HCT116 (cell line): ENCODE results near the gene SELENOW. TPM values are rescaled to one million over a fixed set of nuclear protein-coding genes. Genes with fewer than 3 reads are reported as not detected.

Experiments
- ATAC-seq: fragments of 200-7000 bp; cut with Tn5 transposase; 2 replicates; pipeline ENCODE4 v1.9.1; 2020; ENCODE audit warnings: mild to moderate bottlenecking, moderate library complexity
- BruUV-seq: library from RNA; stranded (reverse); fragments of 400-500 nt; replicated peaks from 2 replicates; lab custom pipeline; 2021; lab: Mats Ljungman, UMichigan
- CTCF ChIA-PET: fragments of 300-600 bp; sonication (Branson Sonifier 250); formaldehyde crosslinking; loops from one replicate; lab custom pipeline; 2021; ENCODE audit warnings: antibody characterized with exemption; lab: Charles Lee
- POLR2A ChIA-PET: fragments of 300-600, 350-600 bp; sonication (Branson Sonifier 250); formaldehyde crosslinking; loops from one replicate; lab custom pipeline; 2021; ENCODE audit warnings: antibody characterized with exemption; lab: Charles Lee
- RAD21 ChIA-PET, 2 experiments: fragments of 300-600 bp; sonication (Branson Sonifier 250); formaldehyde crosslinking; loops; one replicate each; lab custom pipeline; 2023; ENCODE audit warnings: low total read pairs in 2 of 2; ENCODE audit not compliant: uncharacterized antibody in 2 of 2, unreplicated experiment in 2 of 2, low non-redundant PET in 1 of 2; lab: Charles Lee
- DNase-seq: peaks from one replicate; pipeline ENCODE4 v3.0.0-alpha.2; 2010; ENCODE audit warnings: low read depth, low spot score
- H2AFZ ChIP-seq: fragments of 200-600 bp; shearing (Covaris generic), sonication (generic); 2 replicates; pipeline ENCODE4 v1.6.1; 2017; ENCODE audit warnings: low read depth, mixed run types, mixed read lengths, antibody characterized with exemption, low read length; ENCODE audit not compliant: poor library complexity, severe bottlenecking
- H3K27ac ChIP-seq: 2 replicates; pipeline ENCODE4 v1.5.1; 2012; ENCODE audit warnings: low read depth, low read length
- H3K27me3 ChIP-seq: fragments of 200-600 bp; sonication (generic); 2 replicates; pipeline ENCODE4 v1.6.1; 2016; ENCODE audit warnings: mixed run types, low read length, mixed read lengths; ENCODE audit not compliant: insufficient read depth
- H3K36me3 ChIP-seq, 2 experiments: fragments of 200-500 bp in 1 of 2; fragments of 200-600 bp in 1 of 2; sonication (Bioruptor generic) in 1 of 2; sonication (generic) in 1 of 2; 2 replicates each; pipeline versions ENCODE4 v1.5.1 to v1.6.1; 2014 to 2016; ENCODE audit warnings: low read length in 2 of 2, inconsistent platforms in 1 of 2, mixed read lengths in 1 of 2, mixed run types in 1 of 2; ENCODE audit not compliant: insufficient read depth in 2 of 2, control insufficient read depth in 1 of 2
- H3K4me1 ChIP-seq, 2 experiments: fragments of 200-600 bp in 1 of 2; sonication (generic) in 1 of 2; 2 replicates each; pipeline versions ENCODE4 v1.5.1 to v1.6.1; 2012 to 2017; ENCODE audit warnings: low read length in 2 of 2, inconsistent platforms in 1 of 2, mild to moderate bottlenecking in 1 of 2, mixed read lengths in 1 of 2, mixed run types in 1 of 2, moderate library complexity in 1 of 2; ENCODE audit not compliant: insufficient read depth in 2 of 2, control insufficient read depth in 1 of 2
- H3K4me2 ChIP-seq: fragments of 200-600 bp; sonication (generic); 2 replicates; pipeline ENCODE4 v1.6.1; 2017; ENCODE audit warnings: mixed run types, low read length, mixed read lengths
- H3K4me3 ChIP-seq, 2 experiments: fragments of 200-600 bp in 1 of 2; sonication (generic) in 1 of 2; replicated peaks in 1 of 2; 2 replicates each; pipeline ENCODE4 v1.5.1; 2011 to 2016; ENCODE audit warnings: low read length in 2 of 2, control low read depth in 1 of 2, low read depth in 1 of 2, mild to moderate bottlenecking in 1 of 2, mixed read lengths in 1 of 2, mixed run types in 1 of 2
- H3K79me2 ChIP-seq: fragments of 200-600 bp; sonication (generic); 2 replicates; pipeline ENCODE4 v1.6.1; 2017; ENCODE audit warnings: mild to moderate bottlenecking, mixed run types, low read length, moderate library complexity, mixed read lengths; ENCODE audit not compliant: insufficient read depth
- H3K9ac ChIP-seq: fragments of 200-600 bp; sonication (generic); 2 replicates; pipeline ENCODE4 v1.6.1; 2016; ENCODE audit warnings: low read length, mixed read lengths
- H3K9me2 ChIP-seq: fragments of 200-600 bp; sonication (generic), shearing (Covaris generic); 2 replicates; pipeline ENCODE4 v1.6.1; 2017; ENCODE audit warnings: mixed run types, mild to moderate bottlenecking, moderate library complexity; ENCODE audit not compliant: insufficient read depth
- H3K9me3 ChIP-seq, 2 experiments: fragments of 200-500 bp in 1 of 2; fragments of 200-600 bp in 1 of 2; sonication (Bioruptor generic) in 1 of 2; sonication (generic) in 1 of 2; 2 replicates each; pipeline ENCODE4 v1.6.1; 2014 to 2017; ENCODE audit warnings: low read length in 2 of 2, mixed read lengths in 2 of 2, inconsistent platforms in 1 of 2, low read depth in 1 of 2, mild to moderate bottlenecking in 1 of 2, mixed run types in 1 of 2, moderate library complexity in 1 of 2; ENCODE audit not compliant: control insufficient read depth in 1 of 2, insufficient read depth in 1 of 2
- H4K20me1 ChIP-seq: fragments of 200-600 bp; sonication (generic), shearing (Covaris generic); 2 replicates; pipeline ENCODE4 v1.6.1; 2017; ENCODE audit warnings: mixed run types, mild to moderate bottlenecking, moderate library complexity; ENCODE audit not compliant: insufficient read depth
- CEBPB ChIP-seq: IDR thresholded peaks from 2 replicates; pipeline ENCODE4 v1.6.1; 2012; ENCODE audit warnings: low read depth
- CTCF ChIP-seq, 3 experiments: fragments of 200-600 bp in 1 of 3; sonication (generic) in 1 of 3; IDR thresholded peaks in 2 of 3; conservative IDR thresholded peaks in 1 of 3; 2 replicates each; pipeline ENCODE4 v1.5.1; 2012 to 2017; ENCODE audit warnings: low read depth in 2 of 3, low read length in 2 of 3, antibody characterized with exemption in 1 of 3, borderline replicate concordance in 1 of 3, control low read depth in 1 of 3, mild to moderate bottlenecking in 1 of 3, mixed read lengths in 1 of 3, mixed run types in 1 of 3, moderate library complexity in 1 of 3; ENCODE audit not compliant: insufficient read depth in 1 of 3
- EGR1 ChIP-seq: IDR thresholded peaks from 2 replicates; pipeline ENCODE4 v1.6.1; 2012; ENCODE audit warnings: low read depth
- ELF1 ChIP-seq: IDR thresholded peaks from 2 replicates; pipeline ENCODE4 v1.6.1; 2012; ENCODE audit warnings: low read depth, borderline replicate concordance
- EZH2 ChIP-seq: fragments of 200-600 bp; sonication (generic); IDR thresholded peaks from 2 replicates; pipeline ENCODE4 v1.6.1; 2017; ENCODE audit warnings: antibody characterized with exemption, mixed run types
- FOSL1 ChIP-seq: IDR thresholded peaks from 2 replicates; pipeline ENCODE4 v1.6.1; 2012; ENCODE audit warnings: low read depth
- JUND ChIP-seq: IDR thresholded peaks from 2 replicates; pipeline ENCODE4 v1.6.1; 2012
- POLR2A ChIP-seq: IDR thresholded peaks from 2 replicates; pipeline ENCODE4 v1.7.0; 2011; ENCODE audit warnings: borderline replicate concordance; ENCODE audit not compliant: insufficient read depth, insufficient read length; ENCODE audit errors: extremely low read depth
- POLR2AphosphoS5 ChIP-seq: IDR thresholded peaks from 2 replicates; pipeline ENCODE4 v1.6.1; 2011; ENCODE audit warnings: mild to moderate bottlenecking, low read depth, low read length, moderate library complexity
- RAD21 ChIP-seq: IDR thresholded peaks from 2 replicates; pipeline ENCODE4 v1.6.1; 2012; ENCODE audit warnings: low read depth, mild to moderate bottlenecking
- REST ChIP-seq: IDR thresholded peaks from 2 replicates; pipeline ENCODE4 v1.6.1; 2012; ENCODE audit warnings: low read depth
- SIN3A ChIP-seq: IDR thresholded peaks from 2 replicates; pipeline ENCODE4 v1.6.1; 2012; ENCODE audit warnings: low read depth
- SP1 ChIP-seq: IDR thresholded peaks from 2 replicates; pipeline ENCODE4 v1.6.1; 2012; ENCODE audit warnings: low read depth
- SRF ChIP-seq: IDR thresholded peaks from 2 replicates; pipeline ENCODE4 v1.6.1; 2012; ENCODE audit warnings: low read depth
- TCF7L2 ChIP-seq: IDR thresholded peaks from 2 replicates; pipeline ENCODE4 v1.7.0; 2011; ENCODE audit warnings: borderline replicate concordance, inconsistent platforms; ENCODE audit not compliant: insufficient read depth, insufficient read length; ENCODE audit errors: extremely low read depth
- YY1 ChIP-seq: IDR thresholded peaks from 2 replicates; pipeline ENCODE4 v1.6.1; 2011; ENCODE audit warnings: low read length, low read depth, moderate library complexity, mild to moderate bottlenecking; ENCODE audit not compliant: insufficient replicate concordance; ENCODE audit errors: extremely low read depth
- ZBTB33 ChIP-seq: IDR thresholded peaks from 2 replicates; pipeline ENCODE4 v1.6.1; 2011; ENCODE audit warnings: mild to moderate bottlenecking, low read length, moderate library complexity; ENCODE audit not compliant: insufficient replicate concordance; ENCODE audit errors: extremely low read depth
- ZFX ChIP-seq: fragments of 450-650 bp; IDR thresholded peaks from 2 replicates; pipeline ENCODE4 v1.6.1; 2017
- ZNF274 ChIP-seq: fragments of 200-500 bp; sonication (Bioruptor generic); IDR thresholded peaks from 2 replicates; pipeline ENCODE4 v1.6.1; 2014; ENCODE audit warnings: mild to moderate bottlenecking, low read depth, low read length, inconsistent platforms
- intact Hi-C: fragments of 100-400 bp; cut with micrococcal nuclease; formaldehyde crosslinking; loops from 2 replicates; pipeline ENCODE4 v1.10.0; 2022
- total RNA-seq: library from RNA; stranded (reverse); gene quantifications from one replicate; pipeline ENCODE4 v1.2.1, GENCODE V29; 2021; ENCODE audit not compliant: unreplicated experiment

SELENOW gene
- total RNA-seq, 1 experiment from 2014 or later, result 181 TPM

- H3K9me3 ChIP-seq, result no peaks in the 10 kb centered on the region
- no peak overlapping the region for H2AFZ ChIP-seq
- ChIA-PET RAD21 (no interaction called here), POLR2A (interaction anchor here (0.8 kb wide), 1 partner anchor 22 kb away, joined by 3 read pairs; the partner anchor contains the start of gene NOP53), CTCF (interaction anchor here (1.2 to 1.6 kb wide), 2 partner anchors 11 to 22 kb away, joined by 3 to 6 read pairs; partner anchors contain the start of gene SELENOW)
- no peaks in the 10 kb centered on the region for H4K20me1 ChIP-seq
- DNase-seq, result no peak
- H3K27me3 ChIP-seq, result no peaks in the 10 kb centered on the region
- H3K36me3 ChIP-seq, result no peaks in the 10 kb centered on the region
- H3K27ac ChIP-seq, result no peak overlapping the region
- TF ChIP-seq SRF (no peak), TCF7L2 (no peak), ZBTB33 (no peak), EZH2 (no peak), REST (no peak), ZNF274 (no peak), SP1 (no peak), ZFX (no peak), JUND (no peak), CTCF (IDR thresholded peaks at IDR 0.05 in 2 of 3, conservative IDR thresholded peaks at IDR 0.05 in 1 of 3; ENCODE audit: borderline replicate concordance in 1 of 3, insufficient read depth in 1 of 3, low read depth in 2 of 3, low read length in 2 of 3) (no peak), EGR1 (no peak), SIN3A (no peak), FOSL1 (no peak), YY1 (no peak), CEBPB (no peak), POLR2AphosphoS5 (no peak), RAD21 (no peak), POLR2A (no peak), ELF1 (no peak)
- no peak overlapping the region for H3K9ac ChIP-seq
- H3K9me2 ChIP-seq, result no peaks in the 10 kb centered on the region
- no peak overlapping the region for H3K4me3 ChIP-seq
- H3K79me2 ChIP-seq, result no peaks in the 10 kb centered on the region
- no peak overlapping the region for H3K4me2 ChIP-seq
- H3K4me1 ChIP-seq, result peaks cover 3 to 7% of the 10 kb centered on the region in 2 experiments; a peak in 1 of 4 replicates
- no peak for ATAC-seq
- BruUV-seq, result no TSS peak
- intact Hi-C loops, result no loop called here
Measured at GRCh38 chr19:47767349-47767748, 11.2 kb upstream of the SELENOW start.
